ENCODE data around the gene CTRB1.

Gene CTRB1

DNA sequence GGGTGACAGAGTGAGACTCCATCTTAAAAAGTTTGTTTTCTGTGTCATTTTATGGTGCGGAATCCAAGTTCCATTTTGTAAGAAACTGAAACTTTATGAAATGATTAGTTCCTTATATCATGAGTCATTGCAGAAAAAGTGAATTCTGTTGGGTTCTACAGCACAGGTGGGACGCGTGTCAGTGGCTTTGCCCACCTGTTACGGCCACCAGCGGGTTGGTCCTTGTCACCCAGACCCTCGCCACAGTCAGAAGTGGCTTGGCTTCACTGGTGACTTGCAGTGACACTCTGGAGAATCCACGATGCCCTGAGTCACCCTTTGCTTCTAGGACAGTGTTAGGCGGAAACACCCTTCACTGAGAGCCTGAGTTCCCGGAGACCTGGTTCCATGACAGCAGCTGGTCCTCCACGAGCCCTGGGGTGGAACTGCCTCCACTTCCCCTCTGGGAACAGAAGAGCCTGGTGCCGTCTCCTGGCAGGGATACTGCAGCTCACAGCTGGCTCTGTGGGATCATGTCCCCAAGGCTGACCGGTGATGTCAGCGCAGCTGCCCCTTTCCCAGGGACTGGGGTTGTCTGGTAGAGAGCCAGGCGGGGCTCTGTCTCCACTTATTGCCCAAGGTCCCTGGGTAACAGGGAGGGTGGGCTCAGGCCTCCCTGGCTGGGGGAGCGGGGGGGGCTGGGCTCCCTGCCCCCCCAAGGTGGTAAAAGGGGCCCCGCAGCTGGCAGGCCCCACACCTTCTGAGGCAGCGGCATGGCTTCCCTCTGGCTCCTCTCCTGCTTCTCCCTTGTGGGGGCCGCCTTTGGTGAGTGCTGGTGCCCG lies at the start of gene CTRB1:
TSS of gene CTRB1 (plus strand) at position 733 of the 821 bp plus-strand sequence. CDS start at position 753, 20 bp downstream.
- DNase-seq = no peak

DNA sequence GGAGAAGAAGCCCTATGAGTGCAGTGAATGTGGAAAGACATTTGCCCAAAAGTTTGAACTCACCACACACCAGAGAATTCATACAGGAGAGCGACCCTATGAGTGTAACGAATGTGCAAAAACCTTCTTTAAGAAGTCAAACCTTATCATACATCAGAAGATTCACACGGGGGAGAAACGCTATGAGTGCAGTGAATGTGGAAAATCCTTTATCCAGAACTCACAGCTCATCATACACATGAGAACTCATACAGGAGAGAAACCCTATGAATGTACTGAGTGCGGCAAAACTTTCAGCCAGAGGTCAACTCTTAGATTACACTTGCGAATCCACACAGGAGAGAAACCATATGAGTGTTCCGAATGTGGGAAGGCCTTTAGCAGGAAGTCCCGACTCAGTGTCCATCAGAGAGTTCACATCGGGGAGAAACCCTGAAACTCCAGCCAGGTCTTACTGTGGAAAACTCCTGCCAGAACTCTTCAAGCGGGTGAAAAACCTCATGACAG lies 48.8 kb upstream of the CTRB1 start:
- no peak for DNase-seq

DNA sequence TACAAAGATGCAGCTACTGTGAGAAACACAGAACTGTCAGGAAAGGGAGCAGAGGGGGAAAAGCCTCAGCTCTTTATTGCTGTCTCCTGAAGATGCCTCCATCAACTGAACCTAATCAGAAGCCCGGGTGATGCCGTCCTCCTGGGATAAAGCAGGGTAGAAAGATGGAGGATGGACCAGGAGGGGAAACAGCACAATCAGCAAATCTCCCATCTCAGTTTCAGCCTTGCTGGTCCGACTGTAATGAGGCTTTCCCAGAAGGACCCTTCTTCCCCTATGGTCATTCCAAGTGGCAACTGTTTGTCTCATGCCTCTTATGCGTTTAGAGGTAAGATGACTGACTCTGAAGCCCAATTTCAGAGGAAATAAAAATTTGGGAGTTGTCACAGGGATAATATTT lies 46.2 kb upstream of the CTRB1 start:
- DNase-seq = no peak

DNA sequence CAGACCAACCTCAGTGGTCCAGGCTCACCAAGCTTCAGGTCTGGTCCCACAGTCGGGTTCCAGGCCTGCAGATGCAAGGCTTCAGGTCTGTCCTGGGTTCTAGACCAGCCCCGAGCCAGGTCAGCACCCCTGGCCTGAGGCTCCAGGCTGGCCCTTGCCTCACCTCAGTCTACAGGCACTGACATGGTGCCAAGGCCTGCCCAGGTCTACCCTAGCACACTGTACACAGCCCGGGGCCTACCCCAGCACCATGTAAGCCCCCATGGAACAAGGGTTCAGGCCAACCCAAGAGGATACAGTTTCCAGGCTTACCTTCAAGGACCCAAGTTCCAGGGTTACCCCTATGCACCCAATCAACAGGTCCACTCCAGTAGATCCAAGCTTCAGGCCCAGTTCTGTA lies 43.7 kb upstream of the CTRB1 start:
- no peak for DNase-seq

DNA sequence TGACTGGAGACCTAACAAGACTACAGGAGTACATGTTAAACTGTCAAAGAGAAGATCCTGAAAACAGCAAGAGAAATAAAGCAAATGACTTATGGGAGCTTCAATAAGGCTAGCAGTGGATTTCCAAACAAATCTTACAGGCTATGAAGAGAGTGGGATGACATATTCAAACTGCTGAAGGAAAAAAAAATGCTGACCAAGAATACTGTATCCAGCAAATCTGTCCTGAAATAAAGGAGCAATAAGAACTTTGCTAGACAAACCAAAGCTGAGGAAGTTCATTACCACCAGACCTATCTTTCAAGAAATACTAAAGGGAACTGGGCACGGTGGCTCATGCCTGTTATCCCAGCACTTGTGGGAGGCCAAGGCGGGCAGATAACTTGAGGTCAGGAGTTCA lies 41.9 kb upstream of the CTRB1 start:
- DNase-seq = no peak

DNA sequence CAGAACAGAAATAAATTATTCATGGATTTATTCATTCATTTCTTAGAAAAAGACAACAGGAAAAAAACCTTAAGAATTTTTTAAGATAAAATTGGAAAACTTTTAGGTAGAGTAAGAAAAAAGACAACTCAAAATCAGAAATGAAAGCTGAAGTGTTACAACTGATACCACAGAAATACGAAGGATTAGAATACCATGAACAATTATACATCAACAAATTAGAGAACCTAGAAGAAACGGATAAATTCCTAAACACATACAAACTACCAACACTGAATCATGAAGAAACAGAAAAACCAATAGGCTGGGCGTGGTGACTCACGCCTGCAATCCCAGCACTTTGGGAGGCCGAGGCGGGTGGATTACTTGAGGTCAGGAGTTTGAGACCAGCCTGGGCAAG lies 39.6 kb upstream of the CTRB1 start:
- DNase-seq = no peak

DNA sequence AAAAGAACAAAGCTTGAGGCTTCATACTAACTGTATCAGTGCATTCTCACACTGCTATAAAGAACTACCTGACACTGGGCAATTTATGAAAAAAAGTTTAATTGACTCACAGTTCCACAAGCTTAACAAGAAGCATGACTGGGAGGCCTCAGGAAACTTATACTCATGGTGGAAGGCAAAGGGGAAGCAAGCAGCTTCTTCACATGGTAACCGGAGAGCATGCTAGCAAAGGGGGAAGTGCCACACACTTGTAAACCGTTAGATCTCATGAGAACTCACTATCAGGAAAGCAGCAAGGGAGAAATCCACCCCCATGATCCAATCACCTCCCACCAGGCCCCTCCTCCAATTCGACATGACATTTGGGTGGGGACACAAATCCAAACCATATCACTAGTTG lies 37.2 kb upstream of the CTRB1 start:
- DNase-seq = no peak

DNA sequence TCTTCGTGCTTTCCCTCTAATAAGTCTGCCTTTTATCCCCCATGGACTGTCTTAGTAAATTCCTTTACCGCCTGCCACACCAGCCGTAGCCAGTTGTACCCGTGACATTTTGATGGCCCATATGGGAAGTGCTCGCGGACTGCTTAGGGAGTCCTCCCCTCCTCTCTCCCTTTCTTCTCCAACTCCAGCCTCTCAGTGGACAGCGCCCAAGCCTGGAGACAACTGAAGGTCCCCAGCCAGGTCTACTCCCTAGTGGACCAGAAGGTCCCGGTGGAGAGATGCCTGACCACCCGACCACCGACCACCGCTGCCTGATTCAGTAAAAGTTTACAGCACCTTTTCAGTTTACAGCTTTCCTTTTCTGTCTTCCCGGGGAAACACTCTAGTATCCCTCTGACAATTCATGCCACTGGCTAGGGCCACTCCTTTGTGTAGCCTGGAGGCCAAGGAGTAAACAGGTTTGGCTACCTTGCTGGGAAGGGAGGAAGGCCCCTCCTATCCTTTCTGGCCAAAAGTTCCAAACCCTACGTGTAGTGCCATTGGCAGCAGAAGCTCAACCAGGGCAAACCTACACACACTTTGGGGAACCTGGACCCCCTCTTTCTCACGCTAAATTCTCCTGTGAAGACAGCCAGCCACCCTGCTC lies 29.8 kb upstream of the CTRB1 start:
- no peak for DNase-seq

DNA sequence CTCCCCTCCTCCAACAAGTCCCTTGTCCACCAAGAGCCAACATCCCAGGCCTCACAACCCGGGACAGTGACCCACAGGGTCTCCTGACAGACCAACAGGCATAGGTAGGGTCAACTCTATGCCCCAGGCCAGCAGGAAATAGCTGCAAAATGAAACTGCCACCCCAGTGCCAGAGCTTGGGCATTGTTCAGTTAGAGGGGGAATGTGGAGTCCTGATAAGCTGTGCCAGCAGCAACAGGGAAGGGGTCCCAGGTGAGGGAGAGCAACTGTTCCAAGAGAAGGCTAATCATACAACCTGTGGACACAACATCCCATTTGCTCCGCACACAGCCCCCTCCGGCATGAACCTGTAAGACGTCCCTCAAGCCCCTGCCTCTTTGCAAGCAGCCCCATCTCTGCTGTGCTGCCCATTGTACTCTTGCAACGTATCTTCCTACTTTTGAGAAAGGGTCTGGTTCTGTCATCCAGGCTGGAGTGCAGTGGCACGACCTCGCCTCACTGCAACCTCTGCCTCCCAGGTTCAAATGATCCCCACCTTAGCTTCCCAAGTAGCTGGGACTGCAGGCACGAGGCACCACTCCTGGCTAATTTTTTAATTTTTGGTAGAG lies 29.0 kb upstream of the CTRB1 start:
- no peak for DNase-seq

DNA sequence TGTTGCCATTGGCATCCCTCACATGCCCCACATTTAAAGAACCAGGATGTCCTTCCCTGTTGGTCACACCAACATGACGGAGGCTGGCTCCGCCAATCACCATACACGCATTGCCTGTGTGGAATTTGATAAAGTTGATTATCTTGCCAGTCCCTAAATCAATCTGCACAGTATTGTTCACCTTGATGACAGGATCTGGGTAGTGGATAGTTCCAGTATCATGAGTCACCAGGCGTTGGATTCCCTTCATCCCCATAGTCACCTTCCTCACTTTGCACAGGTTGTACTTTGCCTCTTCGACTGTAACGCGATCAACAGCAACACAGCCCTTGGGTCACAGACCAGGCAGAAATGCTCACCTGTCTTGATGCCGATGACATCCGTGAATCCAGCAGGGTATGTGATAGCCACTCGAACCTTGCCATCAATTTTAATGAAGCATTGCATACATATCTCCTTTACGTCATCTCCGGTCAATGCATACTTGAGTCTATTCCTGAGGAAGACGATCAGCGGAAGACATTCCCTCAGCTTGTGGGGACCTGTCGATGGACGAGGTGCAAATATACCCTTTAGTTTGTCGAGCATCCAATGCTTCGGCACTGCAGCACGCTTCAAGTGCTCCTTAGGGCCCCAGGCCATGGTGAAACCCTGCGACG lies 26.1 kb upstream of the CTRB1 start:
- DNase-seq = no peak

DNA sequence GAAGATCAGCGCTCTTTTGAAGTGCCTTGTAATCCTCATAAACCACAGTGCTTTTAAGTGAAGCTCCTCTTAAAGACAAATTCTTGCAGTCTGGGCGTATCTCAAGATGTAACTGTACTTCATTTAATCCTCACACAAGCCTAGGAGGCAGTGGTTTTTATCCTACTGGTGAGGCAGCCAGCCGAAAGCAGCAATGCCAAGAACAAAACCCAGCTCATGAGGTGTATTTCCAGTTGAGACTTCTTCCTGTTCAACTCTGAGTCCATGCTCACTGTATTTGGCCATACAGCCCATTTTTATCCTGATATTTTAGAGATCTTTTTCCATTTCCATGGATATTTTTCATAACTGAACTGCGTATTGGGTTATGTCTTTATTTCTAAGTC lies 25.5 kb upstream of the CTRB1 start:
- DNase-seq = no peak

DNA sequence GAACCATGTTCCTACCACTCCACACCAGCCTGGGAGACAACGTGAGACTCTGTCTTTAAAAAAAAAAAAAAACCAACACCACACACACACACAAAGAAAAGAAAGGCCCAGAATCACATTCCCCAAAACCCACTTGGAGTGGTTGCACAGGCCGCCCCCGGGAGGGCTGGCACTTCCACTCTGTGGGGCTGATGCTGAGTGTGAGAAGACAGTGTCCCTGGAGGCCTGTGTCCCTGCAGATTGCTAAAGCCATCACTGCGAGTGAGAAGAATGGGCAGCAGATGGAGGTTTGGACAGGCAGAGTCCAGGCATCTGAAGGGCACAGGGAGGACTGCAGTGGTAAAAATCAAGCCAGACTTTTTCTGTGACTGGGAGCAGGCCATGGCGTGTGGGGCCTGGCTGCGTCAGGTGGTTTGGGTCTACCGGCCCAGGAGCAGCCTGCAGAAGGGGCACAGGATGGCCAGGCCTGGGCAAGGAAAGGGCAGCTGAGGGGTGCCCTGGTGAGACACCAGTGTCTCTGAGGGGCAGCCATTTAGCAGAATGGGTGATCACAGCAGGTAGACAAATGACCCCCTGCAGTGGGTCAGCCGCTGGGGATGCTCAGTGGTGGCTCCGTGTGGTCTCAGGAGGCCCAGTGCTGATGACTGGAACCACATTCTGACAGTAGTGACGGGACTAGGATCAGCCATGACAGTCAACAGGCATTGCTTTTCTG lies 24.9 kb upstream of the CTRB1 start:
- no peak for DNase-seq

DNA sequence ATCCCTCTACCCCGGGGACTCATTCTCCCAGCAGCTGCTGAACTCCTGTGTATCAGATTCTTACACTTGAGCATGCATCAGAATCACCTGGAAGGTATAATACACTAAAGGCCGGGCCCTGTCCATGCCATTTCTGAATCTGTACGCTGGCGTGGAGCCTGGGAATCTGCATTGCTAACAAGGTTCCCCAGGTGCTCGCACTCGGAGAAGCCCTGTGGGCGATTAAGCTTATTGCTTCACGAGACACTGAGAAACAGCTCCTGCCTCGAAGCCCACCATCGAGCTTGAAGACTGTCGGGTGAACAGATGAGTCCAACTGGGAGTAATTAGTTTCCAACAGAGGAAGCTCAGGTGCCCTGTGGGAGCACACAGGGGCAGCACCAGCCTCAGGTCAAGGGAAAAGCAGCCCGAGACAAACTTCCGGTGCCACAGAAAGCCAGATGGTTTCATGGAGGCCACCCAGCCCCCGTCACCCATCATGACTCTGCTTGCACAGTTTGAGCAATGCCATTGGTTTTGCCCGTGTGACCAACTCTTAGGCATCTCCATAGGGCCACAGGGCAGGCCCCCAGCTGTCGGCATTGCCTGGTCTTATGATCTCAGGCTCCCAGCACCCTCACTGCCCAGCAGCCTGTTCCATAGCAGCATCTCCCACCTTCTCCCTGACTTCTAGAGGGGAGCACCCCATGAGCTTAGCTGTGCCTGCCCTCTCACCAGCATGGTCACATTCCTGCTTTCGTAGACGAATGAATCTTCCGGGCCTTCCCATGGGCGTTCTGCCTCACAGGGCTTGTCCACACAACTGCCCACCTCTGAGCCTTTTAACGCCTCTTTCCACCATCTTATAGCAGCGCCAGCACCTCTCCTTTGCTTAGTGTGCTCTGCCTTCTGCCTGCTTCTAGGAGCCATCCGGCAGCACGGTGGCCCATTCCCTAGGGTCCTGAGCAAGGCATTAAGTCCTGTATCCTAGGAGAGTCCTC lies 22.7 kb upstream of the CTRB1 start:
- no peak for DNase-seq

DNA sequence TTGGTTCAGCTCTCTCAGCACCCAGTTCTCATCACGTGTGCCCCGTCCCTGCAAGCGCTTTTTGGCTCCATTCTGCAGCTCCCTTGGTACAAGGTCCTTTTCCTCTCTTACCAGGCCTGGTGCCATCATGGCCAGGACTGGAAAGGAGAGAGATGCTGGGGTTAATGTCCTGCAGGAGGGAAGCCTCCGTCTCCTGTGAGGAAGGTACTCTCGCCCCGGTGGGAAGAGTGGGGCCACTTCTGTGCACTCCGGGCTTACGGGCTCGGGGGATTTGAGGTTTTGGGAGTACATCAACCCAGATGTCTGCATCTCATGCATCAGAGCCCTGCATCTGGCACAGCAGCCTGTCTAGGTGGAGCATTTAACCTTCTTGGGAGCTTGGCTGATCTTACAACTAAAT lies 22.0 kb upstream of the CTRB1 start:
- DNase-seq = no peak

DNA sequence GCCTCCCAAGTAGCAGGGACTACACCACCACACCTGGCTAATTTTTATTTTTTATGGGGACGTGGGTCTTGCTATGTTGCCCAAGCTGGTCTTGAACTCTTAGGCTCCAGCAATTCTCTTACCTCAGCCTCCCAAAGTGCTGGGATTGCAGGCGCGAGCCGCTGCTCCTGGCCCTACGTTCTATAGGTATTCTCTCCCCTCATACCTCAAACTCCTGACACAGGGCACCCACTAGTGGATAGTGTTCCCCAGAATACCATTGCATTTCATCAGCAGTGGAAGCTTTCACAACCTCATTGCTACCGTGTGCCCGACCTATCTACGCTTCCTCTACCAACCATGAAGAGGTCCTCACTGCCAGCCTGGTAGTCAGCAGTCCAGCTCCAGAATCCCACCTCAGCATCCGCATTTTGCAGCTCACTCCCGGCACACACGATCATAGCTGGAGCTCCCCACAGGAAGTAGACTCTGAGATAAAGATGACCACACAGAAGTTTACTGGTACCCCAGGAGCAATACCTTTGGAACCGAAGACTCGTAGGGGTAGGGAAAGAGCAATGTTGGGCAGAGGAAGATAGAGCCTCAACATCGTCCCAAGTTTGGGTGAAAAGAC lies 21.2 kb upstream of the CTRB1 start:
- DNase-seq = no peak

DNA sequence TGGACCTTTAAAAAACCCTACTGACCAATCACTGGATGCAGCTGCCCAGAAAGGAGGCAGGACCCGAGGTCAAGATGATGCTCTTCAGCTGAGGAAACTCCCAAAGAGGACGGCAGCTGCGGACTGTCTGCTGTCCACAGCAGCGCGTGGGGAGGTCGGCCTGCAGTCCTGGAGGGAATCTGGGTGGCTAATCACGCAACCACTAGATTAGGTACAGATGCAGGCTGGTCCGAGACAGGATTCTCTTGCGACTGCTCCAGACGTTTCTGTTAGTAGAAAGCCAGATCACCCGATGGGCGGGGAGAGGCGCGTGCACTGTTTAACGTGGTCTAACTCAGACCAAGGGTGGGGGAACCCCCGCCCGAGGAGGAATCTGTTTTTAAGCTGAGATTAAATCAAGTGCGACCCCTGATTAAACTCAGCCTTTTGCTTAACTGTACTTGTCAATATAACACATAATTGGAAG lies 20.6 kb upstream of the CTRB1 start:
- no peak for DNase-seq

DNA sequence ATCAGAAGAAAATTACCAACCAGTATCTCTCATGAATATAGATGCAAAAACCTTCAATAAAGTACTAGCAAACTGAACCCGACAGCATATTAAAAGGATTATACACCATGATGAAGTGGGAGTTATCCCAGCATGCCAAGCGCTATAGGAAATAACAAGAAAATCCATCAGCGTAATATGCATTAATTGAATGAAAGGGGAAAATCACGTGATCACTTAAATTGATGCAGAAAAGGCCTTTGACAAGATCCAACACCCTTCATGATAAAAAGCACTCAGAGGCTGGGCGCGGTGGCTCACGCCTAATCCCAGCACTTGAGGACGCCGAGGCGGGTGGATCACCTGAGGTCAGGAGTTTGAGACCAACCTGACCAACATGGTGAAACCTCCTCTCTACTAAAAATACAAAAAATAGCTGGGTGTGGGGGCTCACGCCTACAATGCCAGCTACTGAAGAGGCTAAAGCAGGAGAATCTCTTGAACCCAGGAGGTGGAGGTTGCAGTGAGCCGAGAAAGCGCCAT lies 16.7 kb upstream of the CTRB1 start:
- no peak for DNase-seq

DNA sequence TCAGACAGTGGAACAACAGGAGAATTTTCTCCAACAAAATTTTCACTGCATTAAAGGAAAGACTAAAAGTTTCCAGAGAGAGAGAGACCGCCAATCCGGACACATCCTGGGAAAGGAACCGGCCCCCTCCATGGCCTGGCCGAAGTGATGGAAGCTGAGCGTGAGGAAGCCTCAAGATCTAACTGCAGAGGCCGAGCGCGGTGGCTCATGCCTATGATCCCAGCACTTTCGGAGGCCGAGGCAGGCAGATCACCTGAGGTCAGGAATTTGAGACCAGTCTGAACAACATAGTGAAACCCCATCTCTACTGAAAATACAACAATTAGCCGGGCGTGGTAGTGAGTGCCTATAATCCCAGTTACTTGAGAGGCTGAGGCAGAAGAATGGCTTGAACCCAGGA lies 15.7 kb upstream of the CTRB1 start:
- no peak for DNase-seq

DNA sequence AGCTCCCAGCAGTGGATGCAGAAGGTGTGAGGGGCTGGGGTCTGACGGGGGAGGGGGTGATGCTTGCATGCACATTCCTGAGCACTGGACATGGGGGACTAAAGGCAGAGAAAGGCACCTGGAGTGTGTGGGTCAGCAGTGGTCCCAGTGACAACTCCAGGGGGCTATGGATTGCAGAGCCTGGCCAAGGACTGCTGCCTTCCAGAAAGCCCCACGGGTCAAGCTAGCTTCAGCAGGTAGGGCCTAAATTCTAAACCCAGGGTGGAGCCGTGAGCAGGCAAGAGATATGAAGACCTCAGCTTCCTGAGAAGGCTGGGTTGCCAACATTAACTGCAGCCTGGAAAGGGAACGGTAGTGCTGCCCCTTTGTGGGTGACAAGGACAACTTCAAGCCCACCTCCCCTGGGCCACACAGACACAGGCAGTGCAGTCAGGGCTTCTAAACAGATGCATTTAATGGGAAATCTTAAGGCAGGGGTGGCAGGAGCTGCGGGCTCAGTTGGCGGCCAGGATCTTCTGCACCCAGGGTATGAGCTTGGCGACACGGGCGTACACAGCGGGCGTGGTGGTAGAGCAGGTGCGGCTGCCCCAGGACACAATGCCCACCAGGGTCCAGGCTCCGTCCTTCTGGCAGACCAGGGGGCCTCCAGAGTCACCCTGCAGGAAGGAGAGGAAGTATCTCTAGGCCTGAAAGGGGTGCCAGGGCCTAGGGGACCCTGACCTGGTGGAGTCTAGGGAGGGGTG lies 14.9 kb upstream of the CTRB1 start:
- no peak for DNase-seq

DNA sequence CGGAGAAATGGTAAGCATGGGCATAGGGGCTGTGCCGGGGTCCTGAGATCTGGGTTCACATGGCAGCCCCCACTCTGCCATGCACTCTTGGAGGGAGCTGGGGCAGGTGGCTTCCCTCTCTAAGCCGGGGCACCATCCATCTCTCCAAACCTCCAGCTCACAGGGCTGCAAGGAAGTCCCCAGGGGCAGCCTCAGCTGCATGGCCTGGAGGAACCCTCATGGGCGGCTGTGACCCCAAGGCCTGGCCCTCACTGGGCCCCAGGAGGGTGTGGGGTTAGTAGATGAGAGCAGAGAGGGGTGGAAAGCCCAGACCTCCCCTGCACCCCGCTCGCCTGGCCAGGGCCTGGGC lies 14.4 kb upstream of the CTRB1 start:
- DNase-seq = no peak
